ENCODE data around the gene JAZF1. TPM values are rescaled to one million over a fixed set of nuclear protein-coding genes. Genes with fewer than 3 reads are reported as not detected.

The JAZF1 gene
- total RNA-seq, 1 donor from 2014 or later: 6.4 TPM

GRCh38 chr7:28086198-28086597, 94.4 kb downstream of the JAZF1 start:
- no peaks in the 10 kb centered on the region for H3K36me3 Mint-ChIP-seq (ENCODE audit: insufficient read depth)
- H3K4me1 Mint-ChIP-seq (ENCODE audit: low read depth): no peaks in the 10 kb centered on the region
- TF ChIP-seq CTCF (IDR thresholded peaks at IDR 0.05; ENCODE audit: unreplicated experiment): no peak
- H3K4me3 Mint-ChIP-seq (ENCODE audit: low read depth): no peak overlapping the region
- peaks cover 7% of the 10 kb centered on the region for H3K27me3 Mint-ChIP-seq
- no peak overlapping the region for H3K27ac Mint-ChIP-seq
- no peaks in the 10 kb centered on the region for H3K9me3 Mint-ChIP-seq (ENCODE audit: low read depth)
- DNase-seq (ENCODE audit: low spot score, unreplicated experiment): no peak

GRCh38 chr7:28083998-28084985, 96.3 kb downstream of the JAZF1 start:
- Mint-ChIP-seq H3K9me3 (ENCODE audit: low read depth) (no peaks in the 10 kb centered on the region), H3K36me3 (ENCODE audit: insufficient read depth) (no peaks in the 10 kb centered on the region), H3K27me3 (peaks cover 7% of the 10 kb centered on the region), H3K4me3 (ENCODE audit: low read depth) (no peak overlapping the region), H3K27ac (no peak overlapping the region), H3K4me1 (ENCODE audit: low read depth) (peaks cover 7% of the 10 kb centered on the region)
- no peak for TF ChIP-seq CTCF (IDR thresholded peaks at IDR 0.05; ENCODE audit: unreplicated experiment)
- no peak for DNase-seq (ENCODE audit: low spot score, unreplicated experiment)

- no peaks in the 10 kb centered on the region for H3K36me3 Mint-ChIP-seq (ENCODE audit: insufficient read depth)
- peaks cover 7% of the 10 kb centered on the region for H3K27me3 Mint-ChIP-seq
- no peak for DNase-seq (ENCODE audit: low spot score, unreplicated experiment)
- TF ChIP-seq CTCF (IDR thresholded peaks at IDR 0.05; ENCODE audit: unreplicated experiment): no peak
- H3K4me1 Mint-ChIP-seq (ENCODE audit: low read depth): peaks cover 9% of the 10 kb centered on the region
- H3K9me3 Mint-ChIP-seq (ENCODE audit: low read depth): no peaks in the 10 kb centered on the region
- no peak overlapping the region for H3K4me3 Mint-ChIP-seq (ENCODE audit: low read depth)
- no peak overlapping the region for H3K27ac Mint-ChIP-seq
These were observed 97.2 kb downstream of the JAZF1 start for GRCh38 chr7:28083164-28083997.

GRCh38 chr7:28082071-28082470, 98.5 kb downstream of the JAZF1 start:
- Mint-ChIP-seq H3K4me1 (ENCODE audit: low read depth) (peaks cover 18% of the 10 kb centered on the region), H3K27me3 (peaks cover 7% of the 10 kb centered on the region), H3K4me3 (ENCODE audit: low read depth) (no peak overlapping the region), H3K9me3 (ENCODE audit: low read depth) (no peaks in the 10 kb centered on the region), H3K36me3 (ENCODE audit: insufficient read depth) (no peaks in the 10 kb centered on the region), H3K27ac (no peak overlapping the region)
- no peak for DNase-seq (ENCODE audit: low spot score, unreplicated experiment)
- no peak for TF ChIP-seq CTCF (IDR thresholded peaks at IDR 0.05; ENCODE audit: unreplicated experiment)

GRCh38 chr7:28081016-28081415, 99.6 kb downstream of the JAZF1 start:
- Mint-ChIP-seq H3K27ac (no peak overlapping the region), H3K27me3 (peaks cover 7% of the 10 kb centered on the region), H3K9me3 (ENCODE audit: low read depth) (no peaks in the 10 kb centered on the region), H3K36me3 (ENCODE audit: insufficient read depth) (no peaks in the 10 kb centered on the region), H3K4me3 (ENCODE audit: low read depth) (no peak overlapping the region), H3K4me1 (ENCODE audit: low read depth) (peaks cover 26% of the 10 kb centered on the region)
- no peak for TF ChIP-seq CTCF (IDR thresholded peaks at IDR 0.05; ENCODE audit: unreplicated experiment)
- no peak for DNase-seq (ENCODE audit: low spot score, unreplicated experiment)

Measured in progenitor cell of endocrine pancreas (in vitro differentiated cells).